ENCODE measurements around the gene CBARP. TPM values are rescaled to one million over a fixed set of nuclear protein-coding genes. Genes with fewer than 3 reads are reported as not detected.

CBARP gene
- total RNA-seq, 1 donor from 2014 or later = 0.96 TPM

- no peak for DNase-seq
- H3K27ac ChIP-seq (replicated peaks) = no peak overlapping the region
- H3K4me1 ChIP-seq = peaks cover 32% of the 10 kb centered on the region
- TF ChIP-seq CTCF (IDR thresholded peaks at IDR 0.05; ENCODE audit: borderline replicate concordance) = no peak
- H3K27me3 ChIP-seq (ENCODE audit: low read depth) = no peaks in the 10 kb centered on the region
- H3K4me3 ChIP-seq = no peak overlapping the region
- intact Hi-C loops (cut with micrococcal nuclease) = no loop called here
- no peaks in the 10 kb centered on the region for H3K9me3 ChIP-seq (replicated peaks)
- peaks cover 72% of the 10 kb centered on the region for H3K36me3 ChIP-seq
These were observed 12.2 kb downstream of the CBARP start for GRCh38 chr19:1225440-1226226.

DNA sequence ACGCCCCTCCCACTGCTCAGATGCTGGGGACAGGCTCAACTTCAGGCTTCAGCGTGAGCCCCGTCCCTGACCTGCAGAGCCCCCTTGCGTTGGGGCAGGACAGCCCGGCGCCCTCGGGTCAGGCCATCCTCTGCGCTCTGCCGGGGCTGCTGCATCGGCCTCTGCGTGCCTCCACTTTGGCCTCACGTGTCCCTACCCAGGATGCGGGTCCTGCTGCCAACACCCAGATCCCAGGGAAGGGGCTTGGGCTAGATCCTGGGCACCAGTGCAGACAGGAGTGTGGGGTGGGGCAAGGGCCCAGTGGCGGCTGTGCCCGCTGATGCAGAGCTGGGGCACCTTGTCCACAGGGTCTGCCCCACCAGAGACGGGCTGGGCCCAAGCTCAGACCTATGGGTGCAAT lies 13.0 kb downstream of the CBARP start:
- Histone ChIP-seq H3K4me1 (peaks cover 39% of the 10 kb centered on the region), H3K36me3 (peaks cover 79% of the 10 kb centered on the region), H3K9me3 (replicated peaks) (no peaks in the 10 kb centered on the region), H3K27ac (replicated peaks) (no peak overlapping the region), H3K27me3 (ENCODE audit: low read depth) (no peaks in the 10 kb centered on the region), H3K4me3 (no peak overlapping the region)
- no peak for DNase-seq
- no peak for TF ChIP-seq CTCF (IDR thresholded peaks at IDR 0.05; ENCODE audit: borderline replicate concordance)
- intact Hi-C loops (cut with micrococcal nuclease) = no loop called here

DNA sequence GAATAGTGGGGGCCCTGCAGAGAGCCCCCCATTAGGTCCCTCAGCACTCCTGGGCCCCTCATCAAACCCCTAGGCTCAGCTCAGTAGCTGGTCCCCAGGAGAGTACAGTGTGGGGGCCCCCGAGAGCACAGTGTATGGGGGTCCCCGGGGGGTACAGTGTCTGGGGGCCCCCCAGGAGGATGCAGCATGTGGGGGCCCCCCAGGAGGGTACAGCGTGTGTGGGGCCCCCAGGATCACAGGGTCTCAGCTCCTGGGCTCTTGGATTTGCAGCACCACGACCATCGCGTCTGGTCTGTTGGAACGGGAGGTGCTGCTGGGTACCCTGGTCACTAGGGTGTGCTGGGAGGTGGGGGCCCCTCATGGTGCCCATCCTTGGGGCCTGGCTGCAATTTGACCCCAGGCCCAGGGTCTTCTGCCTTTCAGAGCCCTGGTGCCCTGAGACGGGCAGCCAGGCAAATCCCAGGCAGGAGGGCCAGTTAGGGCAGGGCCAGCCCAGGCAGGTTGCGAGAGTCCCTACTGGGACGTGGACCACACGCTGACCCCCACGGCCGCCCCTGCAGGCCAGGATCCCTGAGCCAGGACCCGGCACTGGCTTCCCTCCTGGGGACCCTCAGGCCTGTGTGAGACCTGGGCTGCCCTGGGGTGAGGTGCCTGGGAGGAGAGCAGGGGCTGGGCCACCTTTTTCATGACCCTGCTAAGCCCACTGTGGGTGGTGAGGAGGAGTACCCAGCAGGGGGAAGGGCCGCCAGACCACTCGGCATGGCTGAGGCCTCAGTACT lies 13.6 kb downstream of the CBARP start:
- no peak overlapping the region for H3K4me3 ChIP-seq
- peaks cover 46% of the 10 kb centered on the region for H3K4me1 ChIP-seq
- no peak overlapping the region for H3K27ac ChIP-seq (replicated peaks)
- DNase-seq = no peak
- no peaks in the 10 kb centered on the region for H3K27me3 ChIP-seq (ENCODE audit: low read depth)
- peaks cover 79% of the 10 kb centered on the region for H3K36me3 ChIP-seq
- intact Hi-C loops (cut with micrococcal nuclease) = no loop called here
- no peak for TF ChIP-seq CTCF (IDR thresholded peaks at IDR 0.05; ENCODE audit: borderline replicate concordance)
- H3K9me3 ChIP-seq (replicated peaks) = no peaks in the 10 kb centered on the region

DNA sequence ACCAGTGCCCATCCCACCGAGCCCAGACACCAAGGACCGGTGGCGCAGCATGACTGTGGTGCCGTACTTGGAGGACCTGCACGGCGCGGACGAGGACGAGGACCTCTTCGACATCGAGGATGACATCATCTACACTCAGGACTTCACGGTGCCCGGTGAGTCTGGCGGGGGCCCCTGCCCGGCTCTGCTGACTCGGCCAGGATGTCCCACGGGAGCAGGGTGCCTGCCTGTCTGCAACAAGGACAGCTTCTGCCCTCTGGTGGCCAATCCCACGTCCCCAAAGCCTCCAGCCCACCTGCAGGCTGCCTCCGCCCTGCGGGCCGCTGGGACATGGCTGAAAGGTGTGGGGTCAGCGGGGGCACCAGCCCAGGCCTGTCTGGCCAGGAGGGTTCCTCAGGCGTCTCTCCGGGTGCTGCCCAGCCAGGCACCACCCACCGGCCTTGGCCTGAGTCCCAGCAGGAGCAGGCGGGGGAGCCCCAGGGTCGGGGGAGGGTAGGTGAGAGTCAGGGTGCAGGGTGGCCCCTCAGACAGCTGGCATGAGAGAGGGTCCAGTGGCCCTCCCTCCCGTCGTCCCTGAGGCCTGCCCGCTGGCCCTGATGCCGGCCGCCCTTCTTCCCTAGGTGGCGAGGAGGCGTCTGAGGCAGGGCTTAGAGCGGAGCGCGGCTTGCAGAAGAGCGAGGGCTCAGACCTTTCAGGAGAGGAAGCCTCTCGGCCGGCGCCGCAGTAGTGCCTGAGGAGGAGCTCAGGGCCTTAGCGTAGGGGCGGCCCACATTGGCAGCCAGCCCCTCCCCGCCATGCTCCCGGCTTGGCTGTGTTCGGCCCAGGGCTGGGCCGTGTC lies 14.6 kb downstream of the CBARP start:
- intact Hi-C loops (cut with micrococcal nuclease) = no loop called here
- Histone ChIP-seq H3K27ac (replicated peaks) (no peak overlapping the region), H3K4me3 (no peak overlapping the region), H3K27me3 (ENCODE audit: low read depth) (no peaks in the 10 kb centered on the region), H3K36me3 (peaks cover 77% of the 10 kb centered on the region), H3K9me3 (replicated peaks) (no peaks in the 10 kb centered on the region), H3K4me1 (peaks cover 56% of the 10 kb centered on the region)
- no peak for DNase-seq
- TF ChIP-seq CTCF (IDR thresholded peaks at IDR 0.05; ENCODE audit: borderline replicate concordance) = peak; percentile 45

GRCh38 chr19:1222394-1222793 lies 15.4 kb downstream of the CBARP start:
- H3K36me3 ChIP-seq = peaks cover 69% of the 10 kb centered on the region
- H3K4me3 ChIP-seq = no peak overlapping the region

More at GRCh38 chr19:1222394-1222793, 15.4 kb downstream of the CBARP start:
- H3K27me3 ChIP-seq (ENCODE audit: low read depth) = no peaks in the 10 kb centered on the region
- peaks cover 64% of the 10 kb centered on the region for H3K4me1 ChIP-seq
- H3K27ac ChIP-seq (replicated peaks) = peak overlapping the region; percentile 94
- no peak for DNase-seq
- intact Hi-C loops (cut with micrococcal nuclease) = no loop called here
- no peaks in the 10 kb centered on the region for H3K9me3 ChIP-seq (replicated peaks)
- TF ChIP-seq CTCF (IDR thresholded peaks at IDR 0.05; ENCODE audit: borderline replicate concordance) = no peak
